ENCODE results near the gene EHD4. TPM values are rescaled to one million over a fixed set of nuclear protein-coding genes. Genes with fewer than 3 reads are reported as not detected.

The EHD4 gene
- total RNA-seq, 1 donor from 2014 or later, result 42.6 TPM

DNA sequence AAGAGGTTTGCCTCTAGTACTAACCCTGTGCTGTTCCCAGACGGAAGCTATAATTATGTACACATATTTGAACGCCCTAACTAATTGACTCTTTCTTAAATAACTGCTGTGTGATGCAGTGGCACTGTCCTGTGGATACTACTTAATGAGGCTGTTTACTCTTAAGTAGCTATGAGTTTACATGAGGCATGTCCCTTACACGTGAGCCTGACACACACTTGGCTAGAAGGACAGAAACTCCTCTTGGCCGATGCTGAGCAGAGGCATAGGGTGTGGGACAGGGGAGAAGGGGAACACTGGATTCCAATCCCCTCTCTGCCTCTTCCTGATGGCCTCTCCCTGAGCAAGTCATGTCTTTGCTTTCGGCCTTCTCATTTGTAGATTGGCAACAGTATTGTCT is 21.9 kb downstream of the EHD4 start:
- ChIA-PET CTCF (no interaction called here), POLR2A (no interaction called here)
- Mint-ChIP-seq H3K9me3 (no peaks in the 10 kb centered on the region), H3K4me3 (no peak overlapping the region), H3K4me1 (no peaks in the 10 kb centered on the region), H3K27ac (no peak overlapping the region), H3K27me3 (no peaks in the 10 kb centered on the region), H3K36me3 (ENCODE audit: low read depth) (peaks cover 34% of the 10 kb centered on the region)
- TF ChIP-seq, protein P1, sequence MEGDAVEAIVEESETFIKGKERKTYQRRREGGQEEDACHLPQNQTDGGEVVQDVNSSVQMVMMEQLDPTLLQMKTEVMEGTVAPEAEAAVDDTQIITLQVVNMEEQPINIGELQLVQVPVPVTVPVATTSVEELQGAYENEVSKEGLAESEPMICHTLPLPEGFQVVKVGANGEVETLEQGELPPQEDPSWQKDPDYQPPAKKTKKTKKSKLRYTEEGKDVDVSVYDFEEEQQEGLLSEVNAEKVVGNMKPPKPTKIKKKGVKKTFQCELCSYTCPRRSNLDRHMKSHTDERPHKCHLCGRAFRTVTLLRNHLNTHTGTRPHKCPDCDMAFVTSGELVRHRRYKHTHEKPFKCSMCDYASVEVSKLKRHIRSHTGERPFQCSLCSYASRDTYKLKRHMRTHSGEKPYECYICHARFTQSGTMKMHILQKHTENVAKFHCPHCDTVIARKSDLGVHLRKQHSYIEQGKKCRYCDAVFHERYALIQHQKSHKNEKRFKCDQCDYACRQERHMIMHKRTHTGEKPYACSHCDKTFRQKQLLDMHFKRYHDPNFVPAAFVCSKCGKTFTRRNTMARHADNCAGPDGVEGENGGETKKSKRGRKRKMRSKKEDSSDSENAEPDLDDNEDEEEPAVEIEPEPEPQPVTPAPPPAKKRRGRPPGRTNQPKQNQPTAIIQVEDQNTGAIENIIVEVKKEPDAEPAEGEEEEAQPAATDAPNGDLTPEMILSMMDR (IDR thresholded peaks at IDR 0.05), result no peak
- intact Hi-C loops (cut with micrococcal nuclease), result no loop called here
- DNase-seq, result no peak
- no peak for ATAC-seq (ENCODE audit: low read depth)

DNA sequence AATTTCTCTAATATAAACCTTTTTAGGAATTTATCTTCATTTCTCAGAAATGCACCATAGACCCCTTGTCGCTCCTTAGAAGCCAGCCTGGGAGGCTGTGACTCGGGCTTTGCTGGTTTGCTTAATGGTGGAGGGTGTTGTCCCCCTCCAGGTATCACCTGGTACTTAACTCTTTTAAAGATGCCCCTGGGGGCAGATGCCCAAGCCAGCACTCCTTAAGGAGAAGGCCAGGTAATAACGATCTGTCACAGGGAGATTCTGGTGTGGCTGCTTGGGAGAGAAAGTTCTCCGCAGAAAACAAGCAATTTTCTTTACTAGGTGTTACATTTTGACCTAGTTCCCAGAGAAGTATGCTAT is 22.3 kb downstream of the EHD4 start:
- Mint-ChIP-seq H3K4me1 (no peaks in the 10 kb centered on the region), H3K4me3 (no peak overlapping the region), H3K9me3 (no peaks in the 10 kb centered on the region), H3K27ac (no peak overlapping the region), H3K36me3 (ENCODE audit: low read depth) (peaks cover 38% of the 10 kb centered on the region), H3K27me3 (no peaks in the 10 kb centered on the region)
- ChIA-PET POLR2A (no interaction called here), CTCF (interaction anchor here (1.2 kb wide), 1 partner anchor 55 kb away, joined by 3 read pairs; no protein-coding TSS in a partner anchor)
- DNase-seq, result no peak
- TF ChIP-seq, protein P1 (IDR thresholded peaks at IDR 0.05), result no peak
- no peak for ATAC-seq (ENCODE audit: low read depth)
- intact Hi-C loops (cut with micrococcal nuclease), result no loop called here

DNA sequence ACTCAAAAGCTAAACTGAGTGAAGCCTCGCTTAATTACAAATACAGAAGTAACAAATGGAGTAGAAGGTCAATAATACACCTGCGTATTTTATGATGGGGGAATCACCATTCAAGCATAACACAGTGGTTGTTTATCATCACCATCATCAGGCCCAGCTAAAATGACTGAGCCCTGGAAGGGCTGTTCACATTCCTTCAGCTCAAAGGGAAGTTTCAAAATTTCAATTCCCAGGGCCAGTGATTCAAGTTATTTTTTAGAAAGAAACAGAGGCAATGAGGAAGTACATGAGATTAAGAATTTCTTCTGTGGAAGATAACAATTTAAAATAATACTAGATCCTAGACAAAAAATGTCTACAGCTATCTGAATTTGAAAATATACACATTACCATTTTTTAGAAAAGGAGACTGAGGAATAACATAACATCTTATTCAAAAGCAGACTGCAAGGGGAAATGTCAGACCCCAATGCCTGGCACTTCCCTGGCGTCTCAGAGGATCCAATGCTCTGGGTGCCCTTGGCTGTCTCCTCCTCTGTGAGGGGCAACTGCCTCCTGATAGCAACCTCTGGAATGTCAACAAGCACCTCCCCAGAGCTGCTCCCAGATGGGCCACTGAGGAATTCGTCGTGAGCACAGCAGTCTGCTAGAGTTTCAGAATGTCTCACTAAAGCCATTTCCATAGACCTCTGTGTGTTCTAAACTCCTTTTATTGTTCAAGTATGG is 22.8 kb downstream of the EHD4 start:
- H3K27me3 Mint-ChIP-seq, result no peaks in the 10 kb centered on the region
- intact Hi-C loops (cut with micrococcal nuclease), result no loop called here
- no peak for ATAC-seq (ENCODE audit: low read depth)
- no peak overlapping the region for H3K27ac Mint-ChIP-seq
- no peaks in the 10 kb centered on the region for H3K9me3 Mint-ChIP-seq
- no peaks in the 10 kb centered on the region for H3K4me1 Mint-ChIP-seq
- no peak overlapping the region for H3K4me3 Mint-ChIP-seq
- peaks cover 40% of the 10 kb centered on the region for H3K36me3 Mint-ChIP-seq (ENCODE audit: low read depth)
- ChIA-PET POLR2A (interaction anchor here (1.0 kb wide), 1 partner anchor 22 kb away, joined by 4 read pairs; no protein-coding TSS in a partner anchor), CTCF (interaction anchor here (0.6 to 1.2 kb wide), 2 partner anchors 33 to 55 kb away, joined by 3 read pairs; no protein-coding TSS in a partner anchor)
- TF ChIP-seq, protein P1 (IDR thresholded peaks at IDR 0.05), result no peak
- no peak for DNase-seq

DNA sequence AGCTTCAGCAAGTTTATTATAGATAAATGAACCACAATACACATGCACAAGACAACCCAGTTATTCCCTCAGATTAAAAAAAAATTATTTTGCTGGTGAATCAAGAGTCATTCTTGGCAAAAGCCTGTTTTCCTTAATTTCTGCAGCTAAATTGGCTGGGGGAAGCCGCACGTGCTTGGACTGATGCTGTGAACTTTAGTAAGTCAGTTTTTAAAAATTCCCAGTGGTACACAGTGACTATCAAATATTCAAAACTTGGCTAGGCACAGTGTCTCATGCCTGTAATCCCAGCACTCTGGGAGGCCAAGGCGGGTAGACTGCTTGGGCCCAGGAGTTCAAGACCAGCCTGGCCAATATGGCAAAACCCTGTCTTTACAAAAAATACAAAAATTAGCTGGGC is 23.9 kb downstream of the EHD4 start:
- ATAC-seq (ENCODE audit: low read depth), result no peak
- H3K27ac Mint-ChIP-seq, result no peak overlapping the region
- intact Hi-C loops (cut with micrococcal nuclease), result no loop called here

DNA sequence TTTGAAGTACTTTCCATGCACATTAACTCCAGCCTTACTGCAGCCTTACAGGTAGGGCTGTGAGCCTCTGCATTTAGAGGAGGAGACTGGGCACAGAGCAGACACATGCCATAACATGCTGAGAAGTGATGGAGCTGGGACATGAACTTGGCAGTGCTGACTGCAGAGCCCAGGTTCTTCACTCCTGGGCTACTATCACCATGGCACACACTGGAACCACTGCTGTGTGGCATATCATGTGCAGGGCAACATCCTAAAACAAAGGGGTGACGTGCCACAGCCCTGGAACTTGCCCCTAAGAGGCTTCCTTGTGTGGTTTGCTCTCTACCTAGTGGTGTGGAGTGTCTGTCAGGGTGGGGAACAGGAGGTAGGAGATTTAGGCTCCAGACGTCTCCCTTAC is 25.4 kb downstream of the EHD4 start:
- peaks cover 35% of the 10 kb centered on the region for H3K36me3 Mint-ChIP-seq (ENCODE audit: low read depth)
- H3K9me3 Mint-ChIP-seq, result no peaks in the 10 kb centered on the region
- ATAC-seq (ENCODE audit: low read depth), result no peak
- TF ChIP-seq, protein P1 (IDR thresholded peaks at IDR 0.05), result no peak
- no peaks in the 10 kb centered on the region for H3K27me3 Mint-ChIP-seq
- H3K4me1 Mint-ChIP-seq, result no peaks in the 10 kb centered on the region
- DNase-seq, result no peak
- H3K4me3 Mint-ChIP-seq, result no peak overlapping the region
- intact Hi-C loops (cut with micrococcal nuclease), result no loop called here
- no peak overlapping the region for H3K27ac Mint-ChIP-seq
- ChIA-PET CTCF (no interaction called here), POLR2A (no interaction called here)

More for the DNA sequence above, 23.9 kb downstream of the EHD4 start:
- Mint-ChIP-seq H3K27me3 (no peaks in the 10 kb centered on the region), H3K9me3 (no peaks in the 10 kb centered on the region), H3K36me3 (ENCODE audit: low read depth) (peaks cover 37% of the 10 kb centered on the region), H3K4me1 (no peaks in the 10 kb centered on the region), H3K4me3 (no peak overlapping the region)
- POLR2A ChIA-PET, result interaction anchor here (1.0 kb wide), 1 partner anchor 23 kb away, joined by 4 read pairs; no protein-coding TSS in a partner anchor
- DNase-seq, result no peak
- CTCF ChIA-PET, result interaction anchor here (0.6 kb wide), 1 partner anchor 34 kb away, joined by 3 read pairs; no protein-coding TSS in a partner anchor
- TF ChIP-seq, protein P1 (IDR thresholded peaks at IDR 0.05), result no peak
